ENCODE results near the gene TAB2. TPM values are rescaled to one million over a fixed set of nuclear protein-coding genes. Genes with fewer than 3 reads are reported as not detected.
"Not testable (repeated sequence)": the region's sequence is repeated elsewhere in the genome, so short reads cannot be mapped to it uniquely, and the experiment has no call there.

The TAB2 gene
- total RNA-seq, 1 donor from 2014 or later: 142 TPM

DNA sequence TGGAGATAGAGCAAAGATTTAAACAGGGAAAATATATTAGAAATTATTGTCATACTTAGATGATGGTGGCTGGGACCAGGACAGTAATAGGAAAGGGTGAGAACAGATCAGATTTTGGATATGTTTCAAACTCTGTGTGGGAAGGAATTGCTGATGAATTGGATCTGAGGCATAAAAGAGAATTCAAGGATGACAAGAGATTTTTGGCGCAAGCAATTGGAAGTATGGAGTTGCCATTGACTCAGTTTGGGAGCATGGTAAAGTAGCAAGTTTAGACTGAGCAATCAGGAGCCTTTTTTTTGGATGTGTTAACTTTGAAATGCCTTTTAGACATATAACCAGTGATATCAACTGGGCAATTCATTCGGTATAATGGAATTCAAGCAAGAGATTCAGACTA is 14.4 kb downstream of the TAB2 start:
- intact Hi-C loops (cut with micrococcal nuclease): loop anchor here (5.0 kb wide), 1 partner anchor 35 kb away; no protein-coding TSS in a partner anchor

DNA sequence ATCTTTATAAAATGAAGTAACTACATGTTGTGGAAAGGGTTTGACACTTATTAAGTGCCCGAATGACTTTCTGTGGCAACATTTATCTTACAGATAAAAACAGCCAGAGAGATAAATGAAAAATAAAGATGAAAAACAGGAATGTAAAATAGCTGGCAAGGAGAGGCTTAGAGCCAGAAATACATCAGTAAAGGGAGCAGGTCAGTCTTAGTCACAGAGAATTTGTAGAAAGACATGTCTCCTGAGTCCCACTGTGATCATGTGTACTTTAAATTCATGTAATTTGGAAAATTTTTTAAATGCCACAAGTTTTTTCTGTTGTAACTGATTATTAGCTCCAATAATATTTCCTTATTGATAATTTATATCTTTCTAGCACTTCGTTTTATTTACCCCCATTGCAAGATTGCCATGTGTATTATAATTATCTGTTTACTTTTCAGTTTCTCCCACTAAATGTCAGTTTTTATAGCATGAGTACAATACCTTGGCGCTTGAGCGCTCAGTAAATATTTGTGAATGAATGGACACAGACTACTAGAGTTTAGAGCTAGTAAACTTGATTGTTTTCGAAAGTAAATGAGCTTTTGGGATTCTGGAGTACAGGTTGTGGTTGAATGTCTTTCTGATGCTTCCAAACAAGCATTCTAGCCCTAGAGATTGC is 15.2 kb downstream of the TAB2 start:
- intact Hi-C loops (cut with micrococcal nuclease): loop anchor here (5.0 kb wide), 1 partner anchor 35 kb away; no protein-coding TSS in a partner anchor

DNA sequence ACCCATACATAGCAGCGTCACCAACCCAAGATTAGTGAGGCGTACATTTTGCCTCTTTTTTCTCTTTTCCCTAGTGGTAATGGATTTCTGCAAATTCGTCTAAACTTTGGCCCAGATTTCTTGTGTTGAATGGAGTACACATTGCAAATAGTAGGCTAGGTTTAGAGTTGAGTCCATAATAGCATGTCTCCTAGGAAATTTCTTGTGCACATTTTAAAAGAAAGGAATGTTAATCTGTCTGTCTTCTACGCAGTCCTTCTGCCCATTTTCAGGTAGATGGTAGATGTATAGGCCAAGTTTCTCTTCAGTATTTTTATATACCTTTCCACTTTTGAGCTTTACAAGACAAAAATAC is 15.7 kb downstream of the TAB2 start:
- intact Hi-C loops (cut with micrococcal nuclease): loop anchor here (5.0 kb wide), 1 partner anchor 34 kb away; no protein-coding TSS in a partner anchor

DNA sequence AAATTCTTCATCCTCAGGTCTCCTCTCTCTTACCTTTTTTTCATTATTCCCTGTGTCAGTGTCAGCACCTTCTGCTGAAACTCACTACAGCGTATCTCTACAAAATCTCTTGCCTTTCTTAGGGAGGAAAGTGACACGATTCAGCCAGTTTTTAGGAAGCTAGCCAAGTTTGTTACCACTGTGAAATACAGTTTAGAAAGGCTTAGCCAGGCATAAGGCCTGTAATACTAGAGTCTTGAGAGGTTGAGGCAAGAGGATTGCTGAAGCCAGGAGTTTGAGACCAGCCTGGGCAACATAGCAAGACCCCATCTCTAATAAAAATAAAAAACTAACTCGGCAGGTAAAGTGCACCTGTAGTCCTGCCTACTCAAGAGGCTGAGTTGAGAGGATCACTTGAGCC is 16.7 kb downstream of the TAB2 start:
- intact Hi-C loops (cut with micrococcal nuclease): loop anchor here (2.0 to 5.0 kb wide), 2 partner anchors 13 to 33 kb away; no protein-coding TSS in a partner anchor

DNA sequence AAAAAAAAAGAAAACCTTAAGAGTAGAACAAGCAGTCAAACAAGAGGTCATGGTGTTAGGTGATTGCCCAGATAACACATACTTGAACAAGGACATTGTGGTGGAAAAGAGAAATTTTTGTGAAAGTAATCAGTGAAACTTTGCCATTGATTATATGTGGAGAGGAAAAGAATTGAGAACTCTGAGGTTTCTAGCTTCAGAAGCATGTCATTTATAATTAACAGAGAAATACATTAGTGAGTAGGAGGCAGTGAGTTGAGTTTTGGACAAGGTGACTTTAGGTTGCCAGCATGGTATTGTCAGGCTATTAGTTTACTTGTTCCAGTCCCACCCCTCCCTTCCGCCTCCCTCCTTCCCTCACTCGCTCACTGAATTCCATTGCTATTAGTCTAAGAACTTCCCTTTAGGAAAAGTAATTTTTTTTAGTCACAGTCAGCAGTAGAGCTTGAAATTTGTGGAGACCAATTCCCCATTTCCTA is 17.2 kb downstream of the TAB2 start:
- intact Hi-C loops (cut with micrococcal nuclease): loop anchor here (2.0 to 5.0 kb wide), 2 partner anchors 14 to 33 kb away; no protein-coding TSS in a partner anchor

DNA sequence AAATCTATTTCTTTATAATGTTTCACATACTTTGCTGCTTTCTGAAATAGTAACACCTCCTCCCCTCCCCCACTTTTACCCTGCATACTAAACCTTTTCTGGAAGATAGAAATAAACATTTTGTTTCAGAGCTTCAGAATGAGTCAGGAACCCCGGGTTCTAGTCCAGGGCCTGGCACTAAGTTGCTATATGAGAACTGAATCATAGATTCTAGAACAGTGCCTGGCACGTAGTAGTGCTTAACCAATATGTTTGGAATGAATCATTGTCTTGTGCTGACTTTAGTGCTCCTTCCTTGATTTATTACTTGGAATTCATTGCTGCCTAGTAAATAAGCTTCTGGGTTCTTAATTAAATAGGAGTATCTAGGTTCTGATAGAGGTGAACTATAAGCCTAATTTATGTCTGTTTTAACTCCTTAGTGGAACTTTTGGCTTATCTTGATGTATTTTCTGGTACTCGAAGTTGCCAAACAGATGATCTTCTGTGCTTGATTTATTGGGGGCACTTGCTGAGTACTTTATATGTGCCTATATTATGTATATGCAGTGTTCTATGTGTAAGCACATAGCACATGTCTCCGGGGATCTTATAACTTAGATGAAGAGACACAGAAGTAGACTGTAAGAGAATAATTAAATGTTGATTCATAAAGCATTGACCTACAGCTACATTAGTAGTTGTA is 18.6 kb downstream of the TAB2 start:
- intact Hi-C loops (cut with micrococcal nuclease): loop anchor here (2.0 kb wide), 1 partner anchor 15 kb away; no protein-coding TSS in a partner anchor

DNA sequence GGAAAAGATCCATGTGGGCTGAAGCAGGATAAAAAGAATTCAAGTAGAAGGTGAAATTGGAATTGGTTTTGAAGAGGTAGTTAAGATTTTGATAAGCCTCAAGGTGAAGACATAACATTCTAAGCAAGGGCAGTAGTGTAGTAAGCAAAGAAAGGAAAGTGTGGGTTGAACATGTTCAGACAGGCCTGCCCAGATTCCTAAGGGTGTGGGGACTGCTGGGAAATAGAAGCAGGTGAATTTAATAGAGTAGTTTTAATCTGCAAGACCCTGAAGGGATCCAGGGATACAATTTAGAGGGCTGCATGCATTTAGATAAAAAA is 19.1 kb downstream of the TAB2 start:
- intact Hi-C loops (cut with micrococcal nuclease): no loop called here

DNA sequence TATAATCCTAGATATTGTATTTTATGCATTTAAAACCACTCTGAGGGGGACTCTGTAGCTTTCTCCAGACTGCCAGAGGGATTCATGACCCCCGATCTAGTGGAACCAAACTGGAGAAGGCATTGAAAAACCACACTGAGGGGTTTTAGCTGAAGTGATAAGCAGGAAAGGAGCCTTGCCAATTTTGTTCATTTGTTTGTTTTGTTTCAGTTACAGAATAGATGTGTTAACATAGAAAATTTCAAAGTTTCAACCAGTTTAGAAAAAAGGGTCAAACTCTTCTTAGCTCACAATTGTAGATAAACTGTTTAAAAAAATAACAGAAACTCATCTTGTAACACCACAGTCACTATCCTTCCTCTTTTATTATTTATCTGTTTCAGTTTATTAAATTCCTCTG is 19.8 kb downstream of the TAB2 start:
- intact Hi-C loops (cut with micrococcal nuclease): no loop called here

DNA sequence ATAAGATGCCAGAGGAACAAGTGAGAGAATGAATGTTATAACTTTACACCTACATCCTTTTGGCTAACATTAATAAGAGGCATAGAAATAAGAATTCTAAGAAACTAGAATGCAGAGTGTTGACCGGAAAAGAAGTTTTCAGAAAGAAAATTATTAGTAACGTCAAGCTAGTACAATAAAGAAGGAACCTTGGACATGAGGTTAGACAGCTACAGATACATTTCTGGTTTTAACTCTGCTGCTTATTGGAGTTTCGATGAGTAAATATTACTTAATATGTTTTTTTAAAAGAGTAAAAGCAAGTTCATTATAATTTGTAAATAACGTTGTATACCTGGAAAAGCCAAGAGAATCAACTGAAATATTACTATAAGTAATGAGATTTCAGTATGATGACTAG is 22.7 kb downstream of the TAB2 start:
- intact Hi-C loops (cut with micrococcal nuclease): no loop called here

DNA sequence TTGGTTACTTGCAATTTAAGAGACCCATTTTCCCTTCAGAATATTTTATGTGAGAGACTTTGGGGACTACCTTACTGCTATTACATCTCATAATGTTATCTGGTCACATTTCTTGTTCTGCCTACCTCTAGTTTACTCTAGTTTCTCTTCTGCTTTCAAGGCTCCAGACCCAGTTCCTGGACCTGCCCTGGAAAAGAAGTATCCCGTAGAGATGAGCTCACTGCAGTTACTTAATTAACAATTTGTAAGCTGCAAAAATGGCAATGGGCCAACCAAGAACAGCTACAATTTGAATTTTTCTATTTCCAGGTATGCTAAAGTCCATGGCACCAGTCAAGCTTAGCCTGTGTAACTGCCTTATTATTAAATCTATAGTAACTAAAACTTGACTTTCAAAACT is 25.0 kb downstream of the TAB2 start:
- intact Hi-C loops (cut with micrococcal nuclease): no loop called here

DNA sequence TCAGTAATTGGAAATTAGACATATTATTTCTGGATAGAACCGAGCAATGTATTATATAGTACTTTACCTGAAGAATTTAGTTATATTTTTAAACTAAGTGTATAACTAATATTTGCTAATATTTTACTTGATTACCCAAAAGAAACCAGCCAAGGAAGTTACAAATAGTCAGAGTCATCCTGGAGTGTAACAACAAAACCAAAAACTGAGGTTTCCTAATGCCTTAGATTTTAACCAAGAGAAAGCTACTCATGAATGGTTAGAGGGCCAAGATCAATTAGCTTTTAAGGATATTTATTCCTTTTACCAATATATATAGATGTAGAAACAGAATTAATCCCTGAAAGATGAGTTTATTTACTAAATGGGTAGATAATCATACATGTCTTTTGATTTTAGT is 26.0 kb downstream of the TAB2 start:
- intact Hi-C loops (cut with micrococcal nuclease): no loop called here

DNA sequence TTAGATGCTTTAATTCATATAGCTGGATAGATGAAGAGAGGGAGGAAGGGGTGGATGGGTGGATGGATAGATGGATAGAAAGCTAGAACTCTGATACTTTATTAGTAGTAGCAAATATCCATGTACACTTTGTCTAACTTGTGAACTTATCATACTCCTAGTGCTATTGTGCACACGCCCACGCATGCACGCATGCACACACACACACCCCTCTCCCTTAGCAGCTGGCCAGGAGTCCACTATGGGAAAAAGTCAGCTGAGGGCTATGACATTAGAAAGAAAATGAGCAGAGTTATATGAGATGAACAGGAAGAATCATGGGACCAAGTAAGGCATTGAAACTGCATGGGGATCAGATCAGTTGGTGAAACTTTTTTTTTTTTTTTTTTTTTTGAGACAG is 28.6 kb downstream of the TAB2 start:
- intact Hi-C loops (cut with micrococcal nuclease): no loop called here

DNA sequence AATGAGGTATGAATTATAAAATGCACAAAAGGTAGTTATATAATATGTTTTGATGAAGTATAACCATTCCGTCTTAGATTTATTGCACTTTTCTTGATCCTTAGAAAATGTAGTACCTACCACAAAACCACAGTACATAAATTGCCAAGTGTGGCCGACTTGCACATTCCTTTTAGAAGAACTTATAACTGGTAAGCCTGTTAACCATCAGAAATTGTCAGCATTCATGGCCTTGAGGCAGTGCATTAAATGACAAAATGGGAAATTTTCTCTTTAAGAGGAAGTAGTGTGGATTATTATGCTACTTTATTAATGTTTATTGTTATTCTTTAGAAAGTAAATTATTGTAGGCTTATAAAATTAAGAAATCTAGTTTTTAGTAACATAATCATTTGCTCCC is 29.6 kb downstream of the TAB2 start:
- intact Hi-C loops (cut with micrococcal nuclease): no loop called here

DNA sequence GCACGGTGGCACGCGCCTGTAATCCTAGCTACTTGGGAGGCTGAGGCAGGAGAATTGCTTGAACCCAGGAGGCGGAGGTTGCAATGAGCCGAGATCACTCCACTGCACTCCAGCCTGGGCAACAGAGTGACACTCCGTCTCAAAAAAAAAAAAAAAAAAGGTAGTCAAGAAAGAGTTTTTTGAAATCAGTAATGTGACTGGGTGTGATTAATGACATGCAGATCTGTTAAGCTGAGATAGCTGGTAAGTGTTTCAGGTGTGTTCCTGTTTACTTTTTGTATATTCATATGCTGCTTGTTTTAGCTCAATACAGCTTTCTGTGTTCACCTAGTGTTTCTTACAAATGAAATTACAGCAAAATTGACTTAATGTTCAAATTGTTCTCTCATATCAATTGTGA is 31.8 kb downstream of the TAB2 start:
- intact Hi-C loops (cut with micrococcal nuclease): not testable (repeated sequence)

DNA sequence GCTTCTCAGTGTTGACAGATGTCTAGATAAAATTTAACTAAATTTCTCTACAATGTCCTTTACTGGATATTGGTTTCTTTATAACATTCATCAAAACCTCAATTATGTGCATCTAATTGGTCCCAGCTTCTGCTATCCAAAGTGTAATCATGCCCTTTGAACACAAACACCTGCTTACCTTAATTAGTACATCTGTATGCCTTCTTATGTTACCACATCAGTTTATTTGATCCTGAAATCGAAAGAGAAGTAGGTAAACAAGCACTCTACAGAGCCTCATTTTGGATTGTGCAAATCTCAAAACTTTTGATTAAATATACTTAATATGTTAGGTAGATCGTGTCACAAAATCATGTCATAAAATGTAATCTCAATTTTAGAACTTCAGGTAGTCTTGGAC is 36.5 kb downstream of the TAB2 start:
- intact Hi-C loops (cut with micrococcal nuclease): no loop called here

DNA sequence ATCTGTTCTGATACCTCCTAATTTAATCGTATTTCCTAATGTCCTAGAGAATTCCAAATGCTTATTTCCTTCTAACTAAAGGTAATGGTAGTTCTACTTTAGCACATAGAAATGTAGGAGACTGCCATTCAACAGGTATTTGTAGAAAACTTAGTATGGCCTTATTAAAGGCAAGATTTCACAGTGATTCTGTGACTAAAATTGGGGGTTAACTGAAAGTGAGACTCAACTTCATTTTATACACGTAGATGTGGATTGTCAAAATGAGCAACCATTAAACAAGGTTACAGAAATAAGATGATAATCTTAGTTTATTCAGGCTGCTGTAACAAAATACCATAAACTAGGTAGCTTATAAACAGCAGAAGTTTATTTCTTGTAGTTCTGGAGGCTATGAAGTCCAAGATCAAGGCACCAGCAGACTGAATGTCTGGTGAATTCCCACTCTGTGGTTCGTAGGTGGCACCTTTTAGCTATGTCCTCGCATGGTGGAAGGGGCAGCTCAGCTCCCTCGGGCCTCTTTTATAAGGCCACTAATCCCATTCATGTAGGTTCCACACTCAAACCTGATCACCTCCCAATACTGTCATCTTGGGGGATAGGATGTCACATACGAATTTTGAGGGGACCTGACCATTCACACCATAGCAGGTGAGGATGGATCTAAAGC is 38.7 kb downstream of the TAB2 start:
- intact Hi-C loops (cut with micrococcal nuclease): no loop called here

DNA sequence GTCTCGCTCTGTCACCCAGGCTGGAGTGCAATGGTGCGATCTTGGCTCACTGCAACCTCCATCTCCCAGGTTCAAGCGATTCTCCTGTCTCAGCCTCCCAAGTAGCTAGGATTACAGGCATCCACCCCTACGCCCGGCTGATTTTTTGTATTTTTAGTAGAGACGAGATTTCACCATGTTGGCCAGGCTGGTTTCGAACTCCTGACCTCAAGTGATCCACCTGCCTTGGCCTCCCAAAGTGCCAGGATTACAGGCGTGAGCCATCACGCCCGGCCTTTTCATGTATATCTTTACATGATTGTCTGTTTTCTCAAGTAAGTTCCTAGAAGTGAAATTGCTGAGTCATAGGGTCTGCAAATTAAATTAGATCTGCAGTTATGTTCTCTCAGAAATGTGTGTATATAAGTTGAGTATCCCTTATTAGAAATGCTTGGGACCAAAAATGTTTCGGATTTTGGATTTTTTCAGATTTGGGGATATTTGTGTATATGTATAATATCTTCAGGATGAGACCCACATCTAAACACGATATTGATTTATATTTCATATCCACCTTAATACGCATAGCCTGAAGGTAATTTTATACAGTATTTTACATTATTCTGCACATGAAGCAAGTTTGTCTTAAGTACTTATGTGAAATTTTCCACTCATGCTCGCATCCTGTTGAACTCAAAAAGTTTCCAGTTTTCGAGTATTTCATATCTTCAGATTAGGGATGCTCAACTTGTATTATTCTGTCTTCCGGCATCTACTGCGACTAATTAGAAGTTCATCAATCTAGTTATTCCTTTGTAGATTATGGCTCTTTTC is 40.4 kb downstream of the TAB2 start:
- intact Hi-C loops (cut with micrococcal nuclease): no loop called here

DNA sequence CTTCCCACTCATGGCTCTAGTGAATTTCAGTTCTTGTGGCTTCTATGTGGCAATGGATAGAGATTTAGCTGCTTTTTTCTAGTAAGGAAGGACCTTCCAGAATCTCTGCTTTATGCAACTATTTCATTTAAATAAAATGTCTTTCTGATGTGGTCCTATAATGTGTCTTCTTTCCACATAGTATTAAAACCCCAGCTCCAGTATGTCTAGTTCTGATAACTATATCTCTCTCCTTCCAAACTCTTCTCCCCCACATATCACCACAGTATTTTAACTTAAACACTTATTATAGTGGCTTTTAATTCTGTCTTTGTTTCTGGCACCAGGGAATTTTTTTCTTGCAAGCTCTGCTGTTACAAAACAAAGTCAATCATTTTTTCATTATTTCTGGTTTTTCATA is 41.9 kb downstream of the TAB2 start:
- intact Hi-C loops (cut with micrococcal nuclease): no loop called here

DNA sequence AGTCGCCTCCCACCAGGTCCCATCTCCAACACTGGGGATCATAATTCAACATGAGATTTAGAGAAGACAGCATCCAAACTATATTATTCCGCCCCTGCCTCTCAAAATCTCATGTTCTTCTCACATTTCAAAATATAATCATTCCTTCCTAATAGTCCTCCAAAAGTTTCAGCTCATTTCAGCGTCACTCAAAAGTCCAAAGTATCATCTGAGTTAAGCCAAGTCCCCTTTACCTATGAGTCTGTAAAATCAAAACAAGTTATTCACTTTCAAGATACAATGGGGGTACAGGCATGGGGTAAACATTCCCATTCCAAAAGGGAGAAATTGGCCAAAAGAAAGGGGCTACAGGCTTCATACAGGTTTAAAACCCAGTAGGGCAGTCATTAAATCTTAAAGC is 43.0 kb downstream of the TAB2 start:
- intact Hi-C loops (cut with micrococcal nuclease): no loop called here

DNA sequence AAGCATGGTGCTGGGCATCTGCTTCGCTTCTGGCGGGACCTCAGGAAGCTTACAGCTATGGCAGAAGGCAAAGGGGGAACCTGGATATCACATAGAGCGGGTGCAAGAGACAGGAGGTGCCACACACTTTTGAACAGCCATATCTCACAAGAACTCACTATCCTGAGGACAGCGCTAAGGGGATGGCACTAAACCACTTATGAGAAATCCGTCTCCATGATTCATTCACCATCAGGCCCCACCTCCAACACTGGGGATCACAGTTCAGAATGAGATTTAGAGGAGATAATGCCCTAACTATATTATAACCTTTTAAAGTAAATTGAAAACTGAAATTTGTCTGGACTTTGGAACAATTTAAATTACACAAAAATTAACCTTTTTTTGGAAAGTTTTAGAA is 44.8 kb downstream of the TAB2 start:
- intact Hi-C loops (cut with micrococcal nuclease): no loop called here

DNA sequence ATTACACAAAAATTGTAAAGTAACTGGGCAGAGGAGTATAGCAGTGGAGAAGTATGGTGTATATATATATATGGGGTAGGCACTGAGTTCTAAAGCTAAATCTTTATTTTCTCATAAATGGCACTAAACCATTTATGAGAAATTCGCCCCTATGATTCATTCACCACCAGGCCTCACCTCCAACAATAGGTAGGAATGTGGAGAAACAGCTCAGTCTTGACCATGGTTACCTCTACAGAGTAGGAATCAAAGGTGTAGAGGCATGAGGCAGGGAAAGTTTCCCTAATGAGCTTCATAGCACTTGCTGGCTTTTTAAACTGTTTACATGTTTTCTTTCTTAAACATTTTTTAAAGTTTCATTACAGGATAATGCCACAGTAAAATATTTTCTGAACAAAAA is 45.6 kb downstream of the TAB2 start:
- intact Hi-C loops (cut with micrococcal nuclease): no loop called here

DNA sequence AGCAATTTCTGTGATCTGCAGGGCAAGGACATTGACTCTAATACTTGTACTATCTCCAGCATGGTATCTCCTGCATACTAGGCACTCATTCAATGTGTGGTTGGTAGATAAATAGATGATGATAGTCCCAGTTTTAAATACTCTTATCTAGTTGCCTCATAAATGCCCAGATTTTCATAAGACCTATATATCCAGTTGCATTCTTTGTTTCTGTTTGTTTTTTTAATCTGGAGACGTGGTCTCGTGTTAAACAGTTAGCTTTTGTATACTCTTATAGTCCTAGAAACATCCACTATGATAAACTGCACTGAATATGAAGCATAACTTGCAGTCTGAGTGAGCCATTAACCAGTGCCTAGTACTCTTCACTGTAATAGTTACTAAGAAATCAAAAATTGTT is 47.0 kb downstream of the TAB2 start:
- intact Hi-C loops (cut with micrococcal nuclease): no loop called here
